ENCODE measurements around the gene UBE2M.

The UBE2M gene

GRCh38 chr19:58538257-58539168 is 19.9 kb downstream of the UBE2M start:
- no peaks in the 10 kb centered on the region for H3K36me3 ChIP-seq (replicated peaks; ENCODE audit: low read depth, low read length)
- no peaks in the 10 kb centered on the region for H3K9me3 ChIP-seq (ENCODE audit: insufficient read depth, low read length)
- peak overlapping the region; percentile 82 for H3K4me3 ChIP-seq (ENCODE audit: low read length)
- no peaks in the 10 kb centered on the region for H4K20me1 ChIP-seq (ENCODE audit: insufficient read depth, low read length)
- H3K4me2 ChIP-seq (ENCODE audit: low read length): peak overlapping the region; percentile 90
- peaks cover 10% of the 10 kb centered on the region for H3K4me1 ChIP-seq (ENCODE audit: low read length)
- TF ChIP-seq CTCF (IDR thresholded peaks at IDR 0.05; ENCODE audit: low read depth, low read length) (no peak), EZH2phosphoT487 (IDR thresholded peaks at IDR 0.05; ENCODE audit: low read depth) (no peak)
- H3K79me2 ChIP-seq (ENCODE audit: low read length): no peaks in the 10 kb centered on the region
- H3K9ac ChIP-seq (ENCODE audit: low read length): peak overlapping the region; percentile 66
- H3K27ac ChIP-seq (ENCODE audit: low read length): no peak overlapping the region
- peaks cover 15% of the 10 kb centered on the region for H3K27me3 ChIP-seq (ENCODE audit: low read depth, low read length)
- H2AFZ ChIP-seq (ENCODE audit: low read depth, low read length): peak overlapping the region; percentile 84; the same call in 1 of the 2 replicates

GRCh38 chr19:58536852-58537798 is 21.3 kb downstream of the UBE2M start:
- Histone ChIP-seq H3K27me3 (ENCODE audit: low read depth, low read length) (peaks cover 11% of the 10 kb centered on the region), H3K4me2 (ENCODE audit: low read length) (peak overlapping the region; percentile 90), H3K27ac (ENCODE audit: low read length) (no peak overlapping the region), H3K9ac (ENCODE audit: low read length) (peak overlapping the region; percentile 66; the same call in 1 of the 2 replicates), H3K4me1 (ENCODE audit: low read length) (peaks cover 10% of the 10 kb centered on the region), H4K20me1 (ENCODE audit: insufficient read depth, low read length) (no peaks in the 10 kb centered on the region), H2AFZ (ENCODE audit: low read depth, low read length) (no peak overlapping the region), H3K9me3 (ENCODE audit: insufficient read depth, low read length) (no peaks in the 10 kb centered on the region), H3K36me3 (replicated peaks; ENCODE audit: low read depth, low read length) (no peaks in the 10 kb centered on the region), H3K4me3 (ENCODE audit: low read length) (peak overlapping the region; percentile 82), H3K79me2 (ENCODE audit: low read length) (no peaks in the 10 kb centered on the region)
- TF ChIP-seq CTCF (IDR thresholded peaks at IDR 0.05; ENCODE audit: low read depth, low read length) (no peak), EZH2phosphoT487 (IDR thresholded peaks at IDR 0.05; ENCODE audit: low read depth) (no peak)

- H3K27me3 ChIP-seq (ENCODE audit: low read depth, low read length): peaks cover 23% of the 10 kb centered on the region
- no peaks in the 10 kb centered on the region for H4K20me1 ChIP-seq (ENCODE audit: insufficient read depth, low read length)
- H3K27ac ChIP-seq (ENCODE audit: low read length): no peak overlapping the region
- no peak overlapping the region for H3K9ac ChIP-seq (ENCODE audit: low read length)
- H3K36me3 ChIP-seq (replicated peaks; ENCODE audit: low read depth, low read length): no peaks in the 10 kb centered on the region
- H3K79me2 ChIP-seq (ENCODE audit: low read length): no peaks in the 10 kb centered on the region
- no peaks in the 10 kb centered on the region for H3K9me3 ChIP-seq (ENCODE audit: insufficient read depth, low read length)
- TF ChIP-seq CTCF (IDR thresholded peaks at IDR 0.05; ENCODE audit: low read depth, low read length) (no peak), EZH2phosphoT487 (IDR thresholded peaks at IDR 0.05; ENCODE audit: low read depth) (no peak)
- H2AFZ ChIP-seq (ENCODE audit: low read depth, low read length): no peak overlapping the region
- H3K4me3 ChIP-seq (ENCODE audit: low read length): no peak overlapping the region
- no peak overlapping the region for H3K4me2 ChIP-seq (ENCODE audit: low read length)
- H3K4me1 ChIP-seq (ENCODE audit: low read length): peaks cover 12% of the 10 kb centered on the region
Observed at GRCh38 chr19:58535857-58536256, 22.6 kb downstream of the UBE2M start.
